GM21515 (cell line): ENCODE measurements around the gene OSBPL6.
"Not testable (repeated sequence)": the region's sequence is repeated elsewhere in the genome, so short reads cannot be mapped to it uniquely, and the experiment has no call there.

Source experiments
- ATAC-seq: cut with Tn5 transposase; IDR thresholded peaks from one replicate; pipeline ENCODE4 v1.9.1; 2021; ENCODE audit not compliant: unreplicated experiment

The OSBPL6 gene

DNA sequence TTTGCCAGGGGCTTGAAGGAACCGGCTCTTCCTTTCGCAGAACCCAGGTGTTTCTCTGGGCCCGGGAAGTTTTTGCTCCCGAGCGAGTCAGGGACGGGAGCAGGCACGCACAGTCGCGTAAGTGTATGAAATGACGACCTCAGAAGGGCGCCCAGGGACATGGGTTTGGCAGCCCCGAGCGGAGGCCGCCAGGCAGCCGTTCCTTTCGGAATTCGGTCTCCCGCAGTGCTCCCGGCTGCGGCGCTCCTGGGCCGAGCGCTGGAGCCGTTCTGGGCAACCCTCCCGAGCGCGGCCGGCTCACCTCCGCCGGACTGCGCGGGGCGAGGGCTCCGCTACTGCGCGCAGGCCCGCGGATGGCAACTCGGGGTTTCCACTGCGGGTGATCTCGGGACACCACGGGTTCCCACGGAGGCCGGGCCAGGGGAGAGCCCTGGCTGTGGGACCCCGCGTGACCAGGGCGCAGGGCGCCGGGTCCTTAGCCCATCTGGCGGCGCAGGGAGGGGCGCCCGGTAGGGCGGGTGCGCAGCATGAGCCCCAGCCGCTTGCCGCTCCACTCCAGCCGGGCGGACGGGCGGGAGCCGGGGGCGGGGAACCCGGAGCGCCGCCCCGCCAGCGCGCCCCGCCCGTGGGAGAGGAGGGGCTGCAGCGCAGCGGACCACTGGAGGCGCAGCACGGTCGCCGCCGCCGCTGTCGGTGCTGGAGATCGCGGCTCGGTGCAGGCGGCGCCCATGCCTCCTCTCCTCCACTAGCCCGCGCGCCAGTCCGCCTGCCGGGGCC lies at the start of gene OSBPL6:
Gene OSBPL6 (plus strand): TSS at position 690 of the 777 bp plus-strand sequence. CDS start 111,673 bp downstream, outside the sequence.
- ATAC-seq: peak; percentile 95

- ATAC-seq: no peak
These were observed 42.3 kb upstream of the OSBPL6 start for GRCh38 chr2:178152033-178152432.

DNA sequence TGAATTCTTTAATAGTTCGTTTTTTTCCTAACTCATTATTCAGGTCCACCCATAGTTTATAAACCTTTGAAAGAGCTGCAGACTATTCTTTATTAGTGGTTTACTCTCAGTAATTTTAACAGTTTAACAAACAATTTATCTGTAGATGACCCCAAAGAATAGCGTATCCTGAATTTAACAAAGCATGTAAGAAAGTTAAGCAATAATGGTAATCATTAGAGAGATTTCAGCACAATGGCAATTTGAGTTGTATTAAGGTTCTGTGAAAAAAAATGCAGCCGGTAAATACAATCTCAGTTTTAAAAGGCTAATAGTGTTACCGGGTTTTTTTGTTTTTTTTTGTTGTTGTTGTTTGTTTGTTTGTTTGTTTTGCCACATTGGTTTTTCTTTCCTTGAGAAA lies 41.8 kb upstream of the OSBPL6 start:
- no peak for ATAC-seq

GRCh38 chr2:178152977-178153376 lies 41.3 kb upstream of the OSBPL6 start:
- ATAC-seq: no peak

- ATAC-seq: not testable (repeated sequence)
These were observed 40.4 kb upstream of the OSBPL6 start for GRCh38 chr2:178153878-178154277.

- ATAC-seq: no peak
These were observed 38.8 kb upstream of the OSBPL6 start for GRCh38 chr2:178155524-178155923.

DNA sequence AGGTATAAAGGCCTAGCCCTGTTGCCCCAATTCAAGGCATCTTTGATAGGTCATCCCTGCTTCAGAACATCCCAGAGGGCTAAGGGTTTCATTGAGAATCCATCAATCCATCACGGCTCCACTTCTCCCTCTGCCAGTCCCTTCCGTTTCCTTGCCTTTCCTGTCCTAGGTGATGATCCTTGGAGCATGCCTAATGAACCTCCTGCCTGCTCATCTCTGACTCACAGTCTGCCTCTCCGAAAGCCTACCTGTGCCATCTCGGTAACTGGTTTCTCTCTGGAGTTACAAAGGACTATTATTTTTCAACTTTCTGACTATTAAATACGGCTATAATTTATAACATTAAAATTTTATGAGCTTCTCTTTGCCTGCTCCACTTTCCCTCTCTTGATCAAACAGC lies 36.7 kb upstream of the OSBPL6 start:
- ATAC-seq: no peak

- no peak for ATAC-seq
These were observed 34.3 kb upstream of the OSBPL6 start for GRCh38 chr2:178159966-178160365.

GRCh38 chr2:178160601-178161000 lies 33.7 kb upstream of the OSBPL6 start:
- ATAC-seq: no peak

DNA sequence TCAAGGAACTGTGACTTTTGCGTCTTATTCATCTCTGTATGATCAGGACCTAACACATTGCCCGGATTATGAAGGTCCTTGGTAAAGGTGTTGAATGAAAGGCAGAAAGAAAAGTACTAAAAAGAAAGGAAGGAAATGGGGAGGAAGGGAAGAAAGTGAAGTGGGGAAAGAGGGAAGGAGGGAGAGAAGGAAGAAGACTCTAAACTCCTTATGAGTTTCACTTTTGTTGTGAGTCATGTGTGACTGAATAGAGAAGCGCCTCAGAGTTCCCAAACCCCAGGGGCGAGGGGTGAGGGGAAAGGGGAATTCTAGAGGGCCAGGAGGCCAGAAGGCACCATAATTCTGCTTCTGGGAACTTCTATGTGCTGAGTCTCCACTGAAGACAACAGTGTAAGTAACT lies 30.9 kb upstream of the OSBPL6 start:
- ATAC-seq: no peak

DNA sequence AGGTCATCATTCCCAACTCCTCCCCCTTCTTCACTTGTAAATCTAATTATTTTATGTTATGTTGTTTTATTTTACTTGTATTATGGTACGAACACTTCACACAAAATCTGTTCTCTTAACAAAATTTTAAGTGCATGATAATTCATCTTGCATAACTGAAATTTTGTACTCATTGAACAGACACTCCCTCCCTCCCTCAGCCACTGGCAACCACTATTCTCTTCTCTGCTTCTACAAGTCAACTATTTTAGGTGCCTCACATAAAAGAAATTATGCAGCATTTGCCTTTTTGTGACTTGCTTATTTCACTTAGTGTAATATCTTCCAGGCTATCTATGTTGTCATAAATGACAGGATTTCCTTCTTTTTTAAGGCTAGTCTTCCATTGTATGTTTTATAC lies 30.4 kb upstream of the OSBPL6 start:
- ATAC-seq: no peak

- no peak for ATAC-seq
These were observed 20.7 kb upstream of the OSBPL6 start for GRCh38 chr2:178173657-178174056.

GRCh38 chr2:178177066-178177679 lies 17.1 kb upstream of the OSBPL6 start:
- no peak for ATAC-seq

GRCh38 chr2:178180648-178181047 lies 13.7 kb upstream of the OSBPL6 start:
- ATAC-seq: not testable (repeated sequence)

DNA sequence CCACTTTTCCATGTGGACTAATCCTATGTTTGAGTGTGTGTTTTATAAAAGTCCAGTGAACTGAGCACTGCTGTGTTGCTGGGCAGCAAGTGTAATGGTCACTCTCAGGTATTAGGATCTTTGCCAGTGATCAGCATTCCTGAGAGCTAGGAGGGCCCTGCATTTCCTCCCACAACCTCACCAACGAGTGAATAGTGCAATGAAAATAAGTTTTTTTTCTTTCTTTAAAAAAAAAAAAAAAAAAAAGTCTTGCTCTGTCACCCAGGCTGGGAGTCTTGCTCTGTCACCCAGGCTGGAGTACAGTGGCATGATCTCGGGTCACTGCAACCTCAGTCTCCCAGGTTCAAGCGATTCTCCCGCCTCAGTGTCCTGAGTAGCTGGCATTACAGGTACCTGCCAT lies 6.5 kb upstream of the OSBPL6 start:
- ATAC-seq: no peak

- no peak for ATAC-seq
These were observed 5.8 kb upstream of the OSBPL6 start for GRCh38 chr2:178188466-178188865.

GRCh38 chr2:178191004-178191508 lies 3.3 kb upstream of the OSBPL6 start:
- ATAC-seq: no peak

- no peak for ATAC-seq
These were observed 2.8 kb upstream of the OSBPL6 start for GRCh38 chr2:178191511-178191910.

GRCh38 chr2:178193496-178193822 lies 853 bp upstream of the OSBPL6 start:
- no peak for ATAC-seq

GRCh38 chr2:178194600-178195389 lies 483 bp downstream of the OSBPL6 start:
- ATAC-seq: no peak

DNA sequence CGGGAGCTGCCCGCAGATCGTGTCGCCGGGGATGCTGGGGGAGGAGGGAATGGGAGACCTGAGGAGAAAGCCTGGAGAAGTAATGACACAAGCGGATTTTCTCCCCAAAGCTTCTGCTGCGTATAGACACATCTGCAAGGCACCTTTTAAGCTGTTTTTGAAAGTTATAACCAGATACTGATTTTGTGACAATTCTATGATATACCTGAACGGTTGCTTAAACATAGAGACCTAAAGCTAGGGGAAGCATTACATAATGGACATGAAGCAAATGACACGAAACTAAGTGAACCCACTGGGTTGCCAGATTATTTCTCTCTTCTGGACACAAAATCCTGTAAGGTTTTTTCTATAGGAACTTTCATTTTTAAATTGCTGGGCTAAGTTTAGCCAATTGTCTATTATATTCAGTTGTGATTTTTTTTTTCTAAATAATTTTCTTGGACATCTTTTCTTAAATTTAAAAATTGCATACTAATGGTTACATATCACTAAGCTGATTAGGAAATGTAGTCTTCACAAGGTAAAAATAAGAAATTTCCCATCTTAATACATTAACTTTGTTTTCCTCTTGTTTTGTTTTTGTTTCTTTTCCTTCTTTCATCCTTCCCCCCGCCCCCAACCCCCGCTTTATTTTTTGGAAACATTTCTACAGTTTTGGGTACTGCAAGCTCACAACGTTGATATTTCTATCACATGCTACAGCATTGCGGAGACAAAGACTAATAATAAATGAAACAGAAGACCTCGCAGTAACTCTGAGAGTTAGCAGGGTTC lies 1.3 kb downstream of the OSBPL6 start:
- no peak for ATAC-seq
